Uterus (tissue), 2 donors: ENCODE results near the gene FAM78A.

Source experiments
- CTCF ChIP-seq, 4 experiments: fragments of 200-600 bp in 2 of 4; fragments of 450-650 bp in 2 of 4; sonication (generic) in 2 of 4; IDR thresholded peaks; one replicate each; pipeline ENCODE4 v1.5.1; 2016 to 2019; ENCODE audit warnings: antibody characterized with exemption in 4 of 4, mild to moderate bottlenecking in 2 of 4, moderate library complexity in 1 of 4
- POLR2A ChIP-seq, 2 donors: fragments of 450-650 bp; IDR thresholded peaks; one replicate each; pipeline ENCODE4 v1.6.1; 2016; ENCODE audit warnings: antibody characterized with exemption in 2 of 2, mild to moderate bottlenecking in 1 of 2, moderate library complexity in 1 of 2

DNA sequence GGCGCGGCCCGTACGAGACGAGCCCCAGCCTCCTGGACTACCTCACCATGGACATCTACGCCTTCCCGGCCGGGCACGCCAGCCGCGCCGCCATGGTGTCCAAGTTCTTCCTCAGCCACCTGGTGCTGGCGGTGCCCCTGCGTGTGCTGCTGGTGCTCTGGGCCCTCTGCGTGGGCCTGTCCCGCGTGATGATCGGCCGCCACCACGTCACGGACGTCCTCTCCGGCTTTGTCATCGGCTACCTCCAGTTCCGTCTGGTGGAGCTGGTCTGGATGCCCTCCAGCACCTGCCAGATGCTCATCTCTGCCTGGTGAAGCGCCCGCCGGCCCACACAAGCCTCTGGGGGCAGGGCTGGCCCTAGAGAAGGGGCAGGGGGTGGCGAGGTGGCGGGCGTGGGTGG, 31.7 kb upstream of the FAM78A start:
- TF ChIP-seq CTCF (IDR thresholded peaks at IDR 0.05) (no peak), POLR2A (IDR thresholded peaks at IDR 0.05) (no peak)
